Measurements from ENCODE around the gene PLCH1. TPM values are rescaled to one million over a fixed set of nuclear protein-coding genes. Genes with fewer than 3 reads are reported as not detected.

The PLCH1 gene
- polyA plus RNA-seq, 1 donor (not counting 4 experiments of a cell fraction or from before 2014, with no cell fraction given): 0.05 TPM

- no peak overlapping the region for H3K9ac ChIP-seq (ENCODE audit: control insufficient read depth, extremely low read depth, insufficient read depth, low read length)
- no peaks in the 10 kb centered on the region for H3K27me3 ChIP-seq (ENCODE audit: control insufficient read depth, extremely low read depth, insufficient read depth, low read length)
- FAIRE-seq (no peak), DNase-seq (ENCODE audit: low read depth, low spot score) (no peak)
- H3K36me3 ChIP-seq (ENCODE audit: control insufficient read depth in 2 of 2, extremely low read depth in 1 of 2, insufficient read depth in 2 of 2, low read length in 2 of 2): no peaks in the 10 kb centered on the region
- no peaks in the 10 kb centered on the region for H3K9me3 ChIP-seq (ENCODE audit: control insufficient read depth, low read depth, low read length)
- H3K27ac ChIP-seq (ENCODE audit: control insufficient read depth, insufficient read depth, low read length): no peak overlapping the region
- TF ChIP-seq CTCF (optimal IDR thresholded peaks at IDR 0.05 in 1 of 3, IDR thresholded peaks at IDR 0.05 in 1 of 3, conservative IDR thresholded peaks at IDR 0.05 in 1 of 3; ENCODE audit: extremely low read depth in 1 of 3, insufficient read depth in 2 of 3, low read length in 3 of 3) (no peak), EZH2 (IDR thresholded peaks at IDR 0.05; ENCODE audit: low read length) (no peak)
- H3K79me2 ChIP-seq (ENCODE audit: control insufficient read depth, insufficient read depth, low read length): no peaks in the 10 kb centered on the region
- H3K4me1 ChIP-seq (ENCODE audit: control insufficient read depth, extremely low read depth, insufficient read depth, low read length): no peaks in the 10 kb centered on the region
- no peak overlapping the region for H3K4me3 ChIP-seq (ENCODE audit: control insufficient read depth in 2 of 3, extremely low read depth in 1 of 3, insufficient read depth in 2 of 3, low read depth in 1 of 3, low read length in 3 of 3)
- H3K4me2 ChIP-seq (ENCODE audit: control insufficient read depth, extremely low read depth, insufficient read depth, low read depth, low read length): no peak overlapping the region
- no peak overlapping the region for H2AFZ ChIP-seq (ENCODE audit: control insufficient read depth, low read length)
- dilution Hi-C loops (cut with MboI; ENCODE audit: extremely low pct_ligation_motif_present, low sequenced_read_pairs): no loop called here
- H3K9me1 ChIP-seq (ENCODE audit: control insufficient read depth, extremely low read depth, insufficient read depth, low read length): no peaks in the 10 kb centered on the region
- H4K20me1 ChIP-seq (ENCODE audit: control insufficient read depth, extremely low read depth, insufficient read depth, low read length): no peaks in the 10 kb centered on the region
These were observed 15.8 kb upstream of the PLCH1 start for GRCh38 chr3:155760653-155761052.

- dilution Hi-C loops (cut with MboI; ENCODE audit: extremely low pct_ligation_motif_present, low sequenced_read_pairs): no loop called here
- DNase-seq (ENCODE audit: low read depth, low spot score): no peak
- no peaks in the 10 kb centered on the region for H3K36me3 ChIP-seq (ENCODE audit: control insufficient read depth in 2 of 2, extremely low read depth in 1 of 2, insufficient read depth in 2 of 2, low read length in 2 of 2)
- TF ChIP-seq EZH2 (IDR thresholded peaks at IDR 0.05; ENCODE audit: low read length) (no peak), CTCF (optimal IDR thresholded peaks at IDR 0.05 in 1 of 3, IDR thresholded peaks at IDR 0.05 in 1 of 3, conservative IDR thresholded peaks at IDR 0.05 in 1 of 3; ENCODE audit: extremely low read depth in 1 of 3, insufficient read depth in 2 of 3, low read length in 3 of 3) (no peak)
- H3K27me3 ChIP-seq (ENCODE audit: control insufficient read depth, extremely low read depth, insufficient read depth, low read length): no peaks in the 10 kb centered on the region
- no peaks in the 10 kb centered on the region for H3K9me3 ChIP-seq (ENCODE audit: control insufficient read depth, low read depth, low read length)
- no peak overlapping the region for H2AFZ ChIP-seq (ENCODE audit: control insufficient read depth, low read length)
- H3K4me2 ChIP-seq (ENCODE audit: control insufficient read depth, extremely low read depth, insufficient read depth, low read depth, low read length): no peak overlapping the region
- no peak overlapping the region for H3K27ac ChIP-seq (ENCODE audit: control insufficient read depth, insufficient read depth, low read length)
- no peak overlapping the region for H3K9ac ChIP-seq (ENCODE audit: control insufficient read depth, extremely low read depth, insufficient read depth, low read length)
- no peaks in the 10 kb centered on the region for H3K4me1 ChIP-seq (ENCODE audit: control insufficient read depth, extremely low read depth, insufficient read depth, low read length)
- H3K9me1 ChIP-seq (ENCODE audit: control insufficient read depth, extremely low read depth, insufficient read depth, low read length): no peaks in the 10 kb centered on the region
- no peaks in the 10 kb centered on the region for H3K79me2 ChIP-seq (ENCODE audit: control insufficient read depth, insufficient read depth, low read length)
- no peak overlapping the region for H3K4me3 ChIP-seq (ENCODE audit: control insufficient read depth in 2 of 3, extremely low read depth in 1 of 3, insufficient read depth in 2 of 3, low read depth in 1 of 3, low read length in 3 of 3)
- no peak for FAIRE-seq
- no peaks in the 10 kb centered on the region for H4K20me1 ChIP-seq (ENCODE audit: control insufficient read depth, extremely low read depth, insufficient read depth, low read length)
These were observed 12.7 kb upstream of the PLCH1 start for GRCh38 chr3:155757577-155757976.
